ENCODE measurements around the gene CROT. TPM values are rescaled to one million over a fixed set of nuclear protein-coding genes. Genes with fewer than 3 reads are reported as not detected.

The CROT gene
- total RNA-seq, 2 experiments from 2014 or later, result 4.6 to 7.0 TPM

DNA sequence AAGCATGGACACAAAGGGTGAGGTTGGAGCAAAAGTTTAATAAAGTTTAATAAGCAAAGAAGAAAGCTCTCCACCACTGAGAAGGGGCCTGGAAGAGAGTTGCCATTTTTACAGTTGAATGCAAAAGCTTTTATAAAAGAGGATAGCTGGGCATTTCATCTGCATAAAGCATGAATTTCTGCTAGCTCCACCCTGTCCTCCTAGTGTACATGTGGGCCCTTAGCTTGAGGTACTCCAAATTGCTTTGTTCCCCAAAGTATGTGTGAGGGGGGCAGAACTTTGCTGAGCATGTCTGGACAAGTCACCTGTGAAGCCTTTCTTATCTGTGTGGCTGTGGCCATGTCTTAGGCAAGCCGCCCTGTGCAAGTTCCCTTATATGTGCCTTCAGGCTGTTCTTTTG is 22.6 kb upstream of the CROT start:
- DNase-seq (no peak), ATAC-seq (no peak)
- H3K27me3 Mint-ChIP-seq, result no peaks in the 10 kb centered on the region
- H3K9me3 Mint-ChIP-seq (ENCODE audit: low read depth), result peaks cover 15% of the 10 kb centered on the region
- H3K4me1 Mint-ChIP-seq, result peaks cover 9% of the 10 kb centered on the region
- POLR2A ChIA-PET, result no interaction called here
- CTCF ChIA-PET, result interaction anchor here (1.0 to 1.6 kb wide), 2 partner anchors 87 to 93 kb away, joined by 3 to 4 read pairs; no protein-coding TSS in a partner anchor
- intact Hi-C loops (cut with DNase I, micrococcal nuclease), result no loop called here
- H3K36me3 Mint-ChIP-seq (ENCODE audit: low read depth), result peaks cover 17% of the 10 kb centered on the region
- H3K4me3 Mint-ChIP-seq, result no peak overlapping the region
- no peak overlapping the region for H3K27ac Mint-ChIP-seq

GRCh38 chr7:87325576-87326370 is 19.7 kb upstream of the CROT start:
- no peaks in the 10 kb centered on the region for H3K4me1 Mint-ChIP-seq
- no peaks in the 10 kb centered on the region for H3K27me3 Mint-ChIP-seq
- H3K36me3 Mint-ChIP-seq (ENCODE audit: low read depth), result peaks cover 43% of the 10 kb centered on the region
- peaks cover 33% of the 10 kb centered on the region for H3K9me3 Mint-ChIP-seq (ENCODE audit: low read depth)
- POLR2A ChIA-PET, result no interaction called here
- CTCF ChIA-PET, result interaction anchor here (1.2 kb wide), 1 partner anchor 90 kb away, joined by 4 read pairs; no protein-coding TSS in a partner anchor
- H3K27ac Mint-ChIP-seq, result no peak overlapping the region
- DNase-seq (no peak), ATAC-seq (no peak)
- intact Hi-C loops (cut with DNase I, micrococcal nuclease), result no loop called here
- H3K4me3 Mint-ChIP-seq, result no peak overlapping the region

GRCh38 chr7:87328281-87328680 is 17.2 kb upstream of the CROT start:
- no peak overlapping the region for H3K4me3 Mint-ChIP-seq
- ATAC-seq (no peak), DNase-seq (peak; percentile 15)
- H3K27me3 Mint-ChIP-seq, result no peaks in the 10 kb centered on the region
- intact Hi-C loops (cut with DNase I, micrococcal nuclease), result no loop called here
- peaks cover 35% of the 10 kb centered on the region for H3K9me3 Mint-ChIP-seq (ENCODE audit: low read depth)
- H3K36me3 Mint-ChIP-seq (ENCODE audit: low read depth), result peaks cover 43% of the 10 kb centered on the region
- CTCF ChIA-PET, result interaction anchor here (1.0 kb wide), 1 partner anchor 13 kb away, joined by 3 read pairs; no protein-coding TSS in a partner anchor
- H3K27ac Mint-ChIP-seq, result no peak overlapping the region
- no peaks in the 10 kb centered on the region for H3K4me1 Mint-ChIP-seq
- POLR2A ChIA-PET, result no interaction called here

GRCh38 chr7:87330316-87330715 is 15.1 kb upstream of the CROT start:
- DNase-seq, result no peak
- intact Hi-C loops (cut with DNase I, micrococcal nuclease), result no loop called here
- H3K9me3 Mint-ChIP-seq (ENCODE audit: low read depth), result peaks cover 35% of the 10 kb centered on the region
- no peak overlapping the region for H3K27ac Mint-ChIP-seq
- ChIA-PET POLR2A (interaction anchor here (1.0 kb wide), 1 partner anchor 35 kb away, joined by 3 read pairs; no protein-coding TSS in a partner anchor), CTCF (interaction anchor here (0.6 to 1.6 kb wide), 3 partner anchors 43 to 87 kb away, joined by 3 to 4 read pairs (median 3); no protein-coding TSS in a partner anchor)
- no peaks in the 10 kb centered on the region for H3K27me3 Mint-ChIP-seq
- no peak for ATAC-seq
- H3K36me3 Mint-ChIP-seq (ENCODE audit: low read depth), result peaks cover 45% of the 10 kb centered on the region
- H3K4me3 Mint-ChIP-seq, result no peak overlapping the region
- H3K4me1 Mint-ChIP-seq, result no peaks in the 10 kb centered on the region

DNA sequence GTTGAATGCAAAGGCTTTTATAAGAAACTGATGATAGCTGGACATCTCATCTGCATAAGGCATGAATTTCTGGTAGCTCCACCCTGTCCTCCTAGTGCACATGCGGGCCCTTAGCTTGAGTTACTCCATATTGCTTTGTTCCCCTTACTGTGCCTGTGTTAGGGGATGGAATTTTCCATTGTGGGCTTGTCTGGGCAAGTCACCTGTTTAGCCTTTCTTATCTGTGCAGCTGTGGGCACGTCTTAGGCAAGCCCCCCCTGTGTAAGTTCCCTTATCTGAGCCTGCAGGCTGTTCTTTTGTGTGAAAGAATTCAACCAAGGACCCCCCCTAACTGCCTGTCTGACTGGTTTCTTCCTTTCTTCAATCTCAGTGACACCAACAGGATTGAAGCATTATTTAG is 14.5 kb upstream of the CROT start:
- CTCF ChIA-PET, result interaction anchor here (1.2 to 1.6 kb wide), 2 partner anchors 87 to 406 kb away, joined by 3 to 4 read pairs; no protein-coding TSS in a partner anchor
- peaks cover 44% of the 10 kb centered on the region for H3K36me3 Mint-ChIP-seq (ENCODE audit: low read depth)

GRCh38 chr7:87331687-87332252 is 13.7 kb upstream of the CROT start:
- intact Hi-C loops (cut with DNase I, micrococcal nuclease), result no loop called here
- H3K4me1 Mint-ChIP-seq, result no peaks in the 10 kb centered on the region
- ChIA-PET CTCF (interaction anchor here (1.2 kb wide), 2 partner anchors 84 to 407 kb away, joined by 3 to 4 read pairs; no protein-coding TSS in a partner anchor), POLR2A (no interaction called here)
- H3K36me3 Mint-ChIP-seq (ENCODE audit: low read depth), result peaks cover 40% of the 10 kb centered on the region
- no peak overlapping the region for H3K4me3 Mint-ChIP-seq
- H3K27ac Mint-ChIP-seq, result no peak overlapping the region
- DNase-seq (no peak), ATAC-seq (no peak)
- H3K27me3 Mint-ChIP-seq, result no peaks in the 10 kb centered on the region
- peaks cover 29% of the 10 kb centered on the region for H3K9me3 Mint-ChIP-seq (ENCODE audit: low read depth)

More for the DNA sequence above, 14.5 kb upstream of the CROT start:
- DNase-seq (no peak), ATAC-seq (no peak)
- peaks cover 35% of the 10 kb centered on the region for H3K9me3 Mint-ChIP-seq (ENCODE audit: low read depth)
- H3K27me3 Mint-ChIP-seq, result no peaks in the 10 kb centered on the region
- intact Hi-C loops (cut with DNase I, micrococcal nuclease), result no loop called here
- no peaks in the 10 kb centered on the region for H3K4me1 Mint-ChIP-seq
- H3K4me3 Mint-ChIP-seq, result no peak overlapping the region
- H3K27ac Mint-ChIP-seq, result peak overlapping the region; percentile 13
- POLR2A ChIA-PET, result no interaction called here

DNA sequence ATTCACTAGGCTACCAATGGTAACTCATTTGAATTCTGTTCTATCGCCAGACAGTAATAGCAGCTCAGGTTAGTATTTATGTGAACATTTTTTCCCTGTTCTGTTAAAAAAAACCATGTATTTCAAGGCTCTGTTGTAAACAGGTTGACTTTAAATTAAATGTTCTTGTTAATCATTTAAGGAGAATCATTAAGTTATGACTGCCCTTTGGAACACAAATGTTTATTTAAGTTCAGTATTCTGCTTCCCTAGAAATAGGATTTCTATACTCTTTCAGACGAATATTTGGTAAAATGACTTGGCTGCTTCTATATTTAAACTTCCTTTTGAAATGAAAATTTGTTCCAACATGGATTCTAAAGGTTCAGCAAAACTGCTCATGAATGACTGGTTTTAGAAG is 13.1 kb upstream of the CROT start:
- ChIA-PET CTCF (interaction anchor here (1.2 kb wide), 2 partner anchors 84 to 407 kb away, joined by 3 to 4 read pairs; no protein-coding TSS in a partner anchor), POLR2A (no interaction called here)
- peaks cover 34% of the 10 kb centered on the region for H3K36me3 Mint-ChIP-seq (ENCODE audit: low read depth)
- DNase-seq (no peak), ATAC-seq (no peak)
- H3K9me3 Mint-ChIP-seq (ENCODE audit: low read depth), result peaks cover 25% of the 10 kb centered on the region
- H3K27ac Mint-ChIP-seq, result no peak overlapping the region
- no peaks in the 10 kb centered on the region for H3K4me1 Mint-ChIP-seq
- intact Hi-C loops (cut with DNase I, micrococcal nuclease), result no loop called here
- H3K27me3 Mint-ChIP-seq, result no peaks in the 10 kb centered on the region
- H3K4me3 Mint-ChIP-seq, result no peak overlapping the region

DNA sequence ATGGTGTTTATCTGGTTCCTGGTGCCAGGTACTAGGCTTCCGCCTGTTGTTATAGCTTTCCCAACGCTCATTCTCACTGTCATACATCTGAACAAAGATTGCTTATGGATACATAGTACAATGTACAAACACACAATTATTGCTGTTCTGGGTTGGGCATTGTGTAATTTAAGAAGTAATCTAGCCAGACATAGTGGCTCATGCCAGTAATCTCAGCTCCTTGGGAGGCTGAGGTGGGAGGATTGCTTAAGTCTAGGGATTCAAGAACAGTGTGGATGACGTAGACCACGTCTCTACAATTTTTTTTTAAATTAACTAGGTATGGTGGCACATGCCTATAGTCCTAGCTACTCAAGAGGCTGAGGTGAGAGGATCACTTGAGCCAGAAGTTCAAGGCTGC is 9.3 kb upstream of the CROT start:
- DNase-seq, result no peak
- Mint-ChIP-seq H3K4me3 (no peak overlapping the region), H3K9me3 (ENCODE audit: low read depth) (peaks cover under 1% of the 10 kb centered on the region), H3K27me3 (no peaks in the 10 kb centered on the region), H3K4me1 (peaks cover 5% of the 10 kb centered on the region), H3K36me3 (ENCODE audit: low read depth) (peaks cover 10% of the 10 kb centered on the region), H3K27ac (no peak overlapping the region)
- CTCF ChIA-PET, result no interaction called here
- intact Hi-C loops (cut with DNase I, micrococcal nuclease), result no loop called here
- POLR2A ChIA-PET, result no interaction called here
- no peak for ATAC-seq

DNA sequence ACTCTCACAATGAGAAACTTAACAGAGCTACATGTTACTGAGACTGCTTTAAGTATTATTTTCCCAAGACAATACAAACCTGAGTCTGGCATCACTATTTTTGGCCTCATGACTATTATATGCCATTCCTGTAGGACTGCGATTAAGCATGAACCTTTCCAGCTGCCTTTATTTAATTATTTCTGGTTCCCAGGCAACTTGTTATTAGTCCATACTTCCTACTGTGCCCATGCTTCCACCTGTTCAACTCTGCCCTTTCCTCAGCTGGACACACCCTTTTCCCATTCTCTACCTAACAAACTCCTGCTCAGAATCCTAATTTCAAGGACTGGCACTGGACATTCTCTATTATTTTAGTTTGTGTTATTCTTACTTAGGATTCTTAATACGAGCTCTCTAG is 8.1 kb upstream of the CROT start:
- ChIA-PET POLR2A (no interaction called here), CTCF (interaction anchor here (0.9 kb wide), 1 partner anchor 79 kb away, joined by 4 read pairs; no protein-coding TSS in a partner anchor)
- Mint-ChIP-seq H3K36me3 (ENCODE audit: low read depth) (peaks cover 15% of the 10 kb centered on the region), H3K4me3 (no peak overlapping the region), H3K27ac (no peak overlapping the region), H3K27me3 (no peaks in the 10 kb centered on the region), H3K4me1 (peaks cover 14% of the 10 kb centered on the region), H3K9me3 (ENCODE audit: low read depth) (no peaks in the 10 kb centered on the region)
- intact Hi-C loops (cut with DNase I, micrococcal nuclease), result no loop called here
- DNase-seq (no peak), ATAC-seq (no peak)

DNA sequence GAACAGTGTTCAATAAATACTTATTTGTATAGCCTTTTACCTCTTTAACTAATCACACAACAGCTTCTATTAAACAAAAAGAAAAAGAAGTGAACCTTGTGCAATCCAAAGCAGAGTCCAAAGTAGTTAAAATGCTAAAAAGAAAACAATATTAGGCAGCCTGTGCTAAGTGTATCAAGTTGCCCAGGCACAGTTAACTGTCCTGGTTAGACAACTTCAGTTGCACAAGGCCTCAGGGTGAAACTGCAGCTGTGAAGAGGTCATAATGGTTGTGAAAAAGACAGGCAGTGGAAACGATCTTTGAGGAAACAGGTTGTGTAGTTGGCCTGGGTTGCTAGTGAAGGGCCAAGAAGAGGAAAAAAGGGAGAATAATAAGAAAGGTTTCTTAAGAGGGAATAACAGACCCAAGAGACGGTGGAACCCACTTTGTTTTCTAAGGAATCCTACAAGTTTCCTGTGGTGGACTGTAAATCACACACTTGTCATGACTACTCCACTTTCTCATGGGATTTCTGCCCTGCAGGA is 6.0 kb upstream of the CROT start:
- POLR2A ChIA-PET, result no interaction called here
- no peak for ATAC-seq
- CTCF ChIA-PET, result interaction anchor here (0.7 to 1.9 kb wide), 3 partner anchors 10 to 119 kb away, joined by 3 to 7 read pairs (median 3); no protein-coding TSS in a partner anchor
- Mint-ChIP-seq H3K27me3 (no peaks in the 10 kb centered on the region), H3K36me3 (ENCODE audit: low read depth) (peaks cover 14% of the 10 kb centered on the region), H3K9me3 (ENCODE audit: low read depth) (no peaks in the 10 kb centered on the region), H3K27ac (no peak overlapping the region), H3K4me3 (no peak overlapping the region), H3K4me1 (peaks cover 33% of the 10 kb centered on the region)
- intact Hi-C loops (cut with DNase I, micrococcal nuclease), result no loop called here
- no peak for DNase-seq

GRCh38 chr7:87341441-87341840 is 4.0 kb upstream of the CROT start:
- Mint-ChIP-seq H3K27me3 (no peaks in the 10 kb centered on the region), H3K36me3 (ENCODE audit: low read depth) (peaks cover 14% of the 10 kb centered on the region), H3K27ac (peak overlapping the region; percentile 16), H3K9me3 (ENCODE audit: low read depth) (no peaks in the 10 kb centered on the region), H3K4me1 (peaks cover 41% of the 10 kb centered on the region), H3K4me3 (no peak overlapping the region)
- ChIA-PET CTCF (interaction anchor here (0.6 kb wide), 1 partner anchor 126 kb away, joined by 3 read pairs; no protein-coding TSS in a partner anchor), POLR2A (no interaction called here)
- ATAC-seq (no peak), DNase-seq (peak; percentile 37)
- intact Hi-C loops (cut with DNase I, micrococcal nuclease), result loop anchor here (10.0 kb wide), 2 partner anchors 187 to 593 kb away; partner anchors contain the start of genes ADAM22 (in 1 of the 2) and DMTF1 (in 1 of the 2)

Measured in activated CD4-positive, alpha-beta T cell treated with anti-CD3 and anti-CD28 coated beads for 36 hours (primary cell).